Spleen (tissue), 11 donors: ENCODE measurements around the gene NIPSNAP3A. TPM values are rescaled to one million over a fixed set of nuclear protein-coding genes. Genes with fewer than 3 reads are reported as not detected.

Source experiments
- DNase-seq: peaks from one replicate; pipeline ENCODE4 v3.0.0-alpha.2; 2020
- H3K27ac ChIP-seq, 8 donors: fragments of 200-600 bp; sonication (generic) in 7 of 8; 1 replicate in 4 of 8; 2 replicates in 4 of 8; pipeline versions ENCODE4 v1.5.0 to v1.8.0; 2016 to 2021; ENCODE audit warnings: inconsistent platforms in 4 of 8, mild to moderate bottlenecking in 4 of 8, moderate library complexity in 1 of 8
- H3K27me3 ChIP-seq, 7 donors: fragments of 200-600 bp; sonication (generic) in 6 of 7; replicated peaks in 1 of 7; 1 replicate in 4 of 7; 2 replicates in 3 of 7; pipeline versions ENCODE4 v1.5.0 to v1.8.0; 2016 to 2021; ENCODE audit warnings: inconsistent platforms in 3 of 7, mild to moderate bottlenecking in 1 of 7
- H3K36me3 ChIP-seq, 6 donors: fragments of 200-600 bp; sonication (generic) in 5 of 6; 1 replicate in 4 of 6; 2 replicates in 2 of 6; pipeline versions ENCODE4 v1.5.0 to v1.8.0; 2016 to 2021; ENCODE audit warnings: inconsistent platforms in 2 of 6
- H3K4me1 ChIP-seq, 6 donors: fragments of 200-600 bp; sonication (generic) in 5 of 6; 1 replicate in 3 of 6; 2 replicates in 3 of 6; pipeline versions ENCODE4 v1.5.0 to v1.8.0; 2016 to 2021; ENCODE audit warnings: inconsistent platforms in 3 of 6
- H3K4me3 ChIP-seq, 8 donors: fragments of 200-600 bp; sonication (generic) in 7 of 8; 1 replicate in 4 of 8; 2 replicates in 4 of 8; pipeline versions ENCODE4 v1.5.0 to v1.8.0; 2016 to 2021; ENCODE audit warnings: inconsistent platforms in 4 of 8, mild to moderate bottlenecking in 4 of 8, moderate library complexity in 2 of 8
- H3K9me3 ChIP-seq, 8 donors: fragments of 200-600 bp; sonication (generic) in 7 of 8; 1 replicate in 4 of 8; 2 replicates in 4 of 8; pipeline versions ENCODE4 v1.5.0 to v1.8.0; 2016 to 2021; ENCODE audit warnings: inconsistent platforms in 4 of 8
- POLR2A ChIP-seq, 3 donors: fragments of 450-650 bp; IDR thresholded peaks; one replicate each; pipeline ENCODE4 v1.5.1; 2017; ENCODE audit warnings: antibody characterized with exemption in 3 of 3, mild to moderate bottlenecking in 1 of 3
- POLR2AphosphoS5 ChIP-seq, 3 donors: sonication (generic); formaldehyde crosslinking; IDR thresholded peaks; one replicate each; pipeline ENCODE4 v1.5.1; 2017; ENCODE audit warnings: antibody characterized with exemption in 3 of 3
- WGBS, 5 donors: extraction: QIAGEN DNeasy Blood & Tissue Kit in 3 of 5; methylation state at CpG; one replicate each; pipeline versions ENCODE4 v1.1.5 to v1.1.7; 2013 to 2018; 5-methylcytosine and 5-hydroxymethylcytosine counted together
- intact Hi-C: fragments of 100-400 bp; cut with DNase I; formaldehyde crosslinking; loops from one replicate; pipeline ENCODE4 v1.15.0; 2023; ENCODE audit warnings: low total_unique reads
- polyA plus RNA-seq, 3 donors: library from polyadenylated mRNA; stranded (reverse); fragments of 200-250 nt; gene quantifications; one replicate each; pipeline ENCODE4 v1.2.1, GENCODE V29; 2013
- total RNA-seq, 7 donors: library from RNA; depleted of rRNA in 3 of 7; stranded (reverse); fragments of >200 nt in 3 of 7; fragmentation: NEBNext Ultra II Directional in 4 of 7; extraction: Animal tissue kit (Norgen Biotek cat#: 25700) in 4 of 7; gene quantifications; one replicate each; pipeline versions ENCODE4 v1.1.0 to v1.2.1, GENCODE V29; 2016 to 2021
- TF ChIP-seq, protein P1 (sequence below), 11 experiments: fragments of 200-600 bp in 7 of 11; fragments of 450-650 bp in 4 of 11; sonication (generic) in 4 of 11; IDR thresholded peaks in 8 of 11; conservative IDR thresholded peaks in 3 of 11; 1 replicate in 7 of 11; 2 replicates in 4 of 11; pipeline versions ENCODE4 v1.4.0 to v1.8.0; 2016 to 2021; ENCODE audit warnings: antibody characterized with exemption in 11 of 11, inconsistent platforms in 4 of 11, mild to moderate bottlenecking in 1 of 11
- donor health status: healthy with polysubstance abuse.
- donor health status: DM: no; HTN: no; CAD: no; lungs with moderate emphysema.
- donor health status: DM: no; HTN: no; CAD: no.
- donor health status: Bipolar disorder and iron deficiency.
- donor health status: healthy.
- donor health status: DM: no; HTN: no; CAD: no.
- donor health status: DM: yes; HTN: yes; CAD: no.

Gene NIPSNAP3A
- total and polyA plus RNA-seq, 10 donors, result 17.2 to 28.5 (median 23.4) TPM

DNA sequence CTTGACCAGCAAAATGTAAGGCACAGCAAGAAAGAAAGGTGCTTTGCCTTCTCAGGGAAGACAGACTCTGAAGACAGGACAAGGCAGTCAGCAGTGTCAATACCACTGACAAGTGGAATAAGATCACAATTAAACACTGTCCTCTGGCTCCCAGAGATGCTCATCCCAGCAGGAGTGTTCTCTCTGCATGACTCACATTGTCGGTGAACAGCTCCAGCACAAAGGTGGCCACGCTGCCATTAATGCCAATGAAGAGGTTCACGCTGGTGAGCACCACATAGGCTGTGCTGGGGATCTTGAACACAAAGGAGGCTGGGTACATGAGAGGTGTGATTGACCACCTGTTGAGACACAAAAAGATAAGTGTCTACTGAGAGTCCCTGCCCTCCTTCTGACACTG is 48.4 kb downstream of the NIPSNAP3A start:
- no peak overlapping the region for H3K4me3 ChIP-seq
- H3K36me3 ChIP-seq, result peaks cover 0 to 98% (median 56%) of the 10 kb centered on the region in 6 donors
- H3K27ac ChIP-seq, result no peak overlapping the region
- no peaks in the 10 kb centered on the region for H3K9me3 ChIP-seq
- H3K4me1 ChIP-seq, result peaks cover 0 to 8% (median 0%) of the 10 kb centered on the region in 6 donors
- no peak for DNase-seq
- TF ChIP-seq POLR2A (IDR thresholded peaks at IDR 0.05) (no peak), POLR2AphosphoS5 (IDR thresholded peaks at IDR 0.05) (no peak)
- TF ChIP-seq, protein P1, sequence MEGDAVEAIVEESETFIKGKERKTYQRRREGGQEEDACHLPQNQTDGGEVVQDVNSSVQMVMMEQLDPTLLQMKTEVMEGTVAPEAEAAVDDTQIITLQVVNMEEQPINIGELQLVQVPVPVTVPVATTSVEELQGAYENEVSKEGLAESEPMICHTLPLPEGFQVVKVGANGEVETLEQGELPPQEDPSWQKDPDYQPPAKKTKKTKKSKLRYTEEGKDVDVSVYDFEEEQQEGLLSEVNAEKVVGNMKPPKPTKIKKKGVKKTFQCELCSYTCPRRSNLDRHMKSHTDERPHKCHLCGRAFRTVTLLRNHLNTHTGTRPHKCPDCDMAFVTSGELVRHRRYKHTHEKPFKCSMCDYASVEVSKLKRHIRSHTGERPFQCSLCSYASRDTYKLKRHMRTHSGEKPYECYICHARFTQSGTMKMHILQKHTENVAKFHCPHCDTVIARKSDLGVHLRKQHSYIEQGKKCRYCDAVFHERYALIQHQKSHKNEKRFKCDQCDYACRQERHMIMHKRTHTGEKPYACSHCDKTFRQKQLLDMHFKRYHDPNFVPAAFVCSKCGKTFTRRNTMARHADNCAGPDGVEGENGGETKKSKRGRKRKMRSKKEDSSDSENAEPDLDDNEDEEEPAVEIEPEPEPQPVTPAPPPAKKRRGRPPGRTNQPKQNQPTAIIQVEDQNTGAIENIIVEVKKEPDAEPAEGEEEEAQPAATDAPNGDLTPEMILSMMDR (IDR thresholded peaks at IDR 0.05 in 8 of 11, conservative IDR thresholded peaks at IDR 0.05 in 3 of 11), result no peak
- 92 to 99% (median 96%) methylated on average over 2 to 3 of the region's 3 CpGs for WGBS, 5 donors
- no peaks in the 10 kb centered on the region for H3K27me3 ChIP-seq
- intact Hi-C loops, result no loop called here

DNA sequence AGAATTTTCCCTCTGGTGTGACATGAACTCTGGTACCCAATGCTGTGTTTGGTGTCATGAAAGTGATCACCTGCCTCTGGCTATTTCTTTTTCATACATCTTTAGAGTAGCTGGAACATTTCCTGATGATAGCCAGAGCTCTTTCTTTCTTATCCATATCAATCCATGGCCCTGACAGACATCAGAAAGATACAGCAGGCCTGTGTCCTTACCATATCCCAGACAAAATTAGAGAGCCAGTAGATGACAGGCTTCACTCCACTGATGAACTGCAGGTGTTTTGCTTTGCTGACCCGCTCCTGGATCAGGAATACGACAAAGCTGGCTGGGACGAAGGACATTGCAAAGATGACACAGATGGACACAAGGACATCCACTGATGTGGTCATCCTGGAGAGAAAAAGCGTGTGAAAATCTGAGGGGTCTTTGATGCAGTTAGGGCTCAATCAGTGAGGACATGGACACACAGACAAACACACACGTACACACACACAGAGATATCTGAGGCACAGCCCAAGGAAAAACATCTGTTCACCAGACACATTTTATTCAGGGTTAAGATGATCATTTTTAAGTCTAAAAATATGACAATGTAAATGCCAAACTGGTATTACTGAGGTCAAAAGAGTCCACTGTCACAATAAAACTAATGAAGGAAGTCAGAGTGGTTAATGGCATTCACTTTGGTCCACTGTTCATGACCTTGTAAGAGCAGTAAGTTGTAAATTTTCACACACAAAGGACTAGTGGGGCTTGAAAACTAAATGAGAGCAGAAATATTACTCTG is 50.9 kb downstream of the NIPSNAP3A start:
- Histone ChIP-seq H3K4me3 (no peak overlapping the region), H3K27me3 (no peaks in the 10 kb centered on the region), H3K9me3 (no peaks in the 10 kb centered on the region), H3K36me3 (peaks cover 0 to 98% (median 63%) of the 10 kb centered on the region in 6 donors), H3K27ac (no peak overlapping the region), H3K4me1 (peaks cover 0 to 8% (median 0%) of the 10 kb centered on the region in 6 donors)
- intact Hi-C loops, result no loop called here
- 69 to 83% (median 80%) methylated on average over 5 of the region's 5 CpGs for WGBS, 5 donors
- TF ChIP-seq POLR2AphosphoS5 (IDR thresholded peaks at IDR 0.05) (no peak), POLR2A (IDR thresholded peaks at IDR 0.05) (no peak)
- TF ChIP-seq, protein P1 (IDR thresholded peaks at IDR 0.05 in 8 of 11, conservative IDR thresholded peaks at IDR 0.05 in 3 of 11), result no peak
- no peak for DNase-seq

DNA sequence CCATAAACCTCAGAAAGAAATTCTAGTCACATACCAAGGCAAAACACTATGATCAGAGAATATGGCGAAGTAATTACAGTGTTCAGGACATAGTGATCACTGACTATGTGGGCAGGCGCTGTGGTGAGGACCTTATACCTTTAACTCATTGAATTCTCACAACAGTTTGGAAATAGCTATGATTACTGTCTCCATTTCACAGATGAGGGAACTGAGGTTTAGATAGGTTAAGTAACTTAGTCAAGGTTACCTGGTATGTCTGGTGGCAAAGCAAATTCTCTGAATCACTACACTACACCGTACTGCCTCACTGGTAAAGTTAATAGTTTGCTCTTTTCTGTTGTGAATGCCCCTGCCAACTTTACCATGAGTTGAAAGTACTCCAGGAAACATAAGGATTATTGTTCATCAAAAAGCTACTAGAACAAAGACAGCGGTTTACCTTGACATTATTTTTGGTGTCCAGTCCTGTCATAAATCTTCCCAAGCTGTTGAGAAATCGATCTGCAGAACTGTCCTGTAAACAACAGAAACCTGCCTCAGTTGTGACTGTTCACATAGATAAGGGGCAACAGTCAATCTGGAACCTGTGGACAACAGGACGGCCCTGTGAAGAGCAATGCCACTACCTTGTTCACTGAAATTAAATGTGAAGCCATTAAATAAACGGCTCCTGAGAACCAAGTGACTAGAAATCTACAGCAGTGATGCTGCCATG is 52.7 kb downstream of the NIPSNAP3A start:
- Histone ChIP-seq H3K9me3 (no peaks in the 10 kb centered on the region), H3K27ac (no peak overlapping the region), H3K4me1 (peaks cover 0 to 3% (median 0%) of the 10 kb centered on the region in 6 donors), H3K4me3 (no peak overlapping the region), H3K27me3 (no peaks in the 10 kb centered on the region), H3K36me3 (peaks cover 0 to 98% (median 65%) of the 10 kb centered on the region in 6 donors)
- WGBS, 5 donors, result 87 to 92% (median 89%) methylated on average over 7 of the region's 7 CpGs
- TF ChIP-seq POLR2AphosphoS5 (IDR thresholded peaks at IDR 0.05) (no peak), POLR2A (IDR thresholded peaks at IDR 0.05) (no peak)
- TF ChIP-seq, protein P1 (IDR thresholded peaks at IDR 0.05 in 8 of 11, conservative IDR thresholded peaks at IDR 0.05 in 3 of 11), result no peak
- intact Hi-C loops, result no loop called here
- DNase-seq, result no peak

DNA sequence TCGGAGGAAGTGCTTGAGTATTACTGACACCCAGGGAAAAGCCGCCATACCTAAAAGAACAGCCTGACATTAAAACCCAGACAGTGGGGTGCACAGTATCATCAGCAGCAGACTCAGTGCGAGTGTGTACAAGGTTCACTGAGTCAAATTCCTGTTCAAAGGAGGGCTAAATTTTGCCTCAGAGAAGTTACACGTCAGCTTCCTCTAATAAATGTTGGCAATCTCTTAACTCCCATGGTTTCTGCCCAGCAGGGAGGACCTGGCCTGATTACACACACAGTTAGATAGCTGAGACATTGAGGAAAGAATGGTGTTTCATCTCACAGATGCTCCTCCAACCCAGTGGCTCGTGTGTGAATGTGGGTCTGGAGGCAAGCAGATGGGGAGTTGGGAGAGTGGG is 54.6 kb downstream of the NIPSNAP3A start:
- intact Hi-C loops, result no loop called here
- H3K9me3 ChIP-seq, result no peaks in the 10 kb centered on the region
- 84 to 95% (median 88%) methylated on average over 5 of the region's 5 CpGs for WGBS, 5 donors
- H3K36me3 ChIP-seq, result peaks cover 0 to 98% (median 64%) of the 10 kb centered on the region in 6 donors
- TF ChIP-seq, protein P1 (IDR thresholded peaks at IDR 0.05 in 8 of 11, conservative IDR thresholded peaks at IDR 0.05 in 3 of 11), result no peak
- TF ChIP-seq POLR2AphosphoS5 (IDR thresholded peaks at IDR 0.05), result peak in 1 of 3 donors; percentile 8
- no peak for TF ChIP-seq POLR2A (IDR thresholded peaks at IDR 0.05)
- no peak overlapping the region for H3K4me3 ChIP-seq
- no peaks in the 10 kb centered on the region for H3K4me1 ChIP-seq
- DNase-seq, result no peak
- H3K27ac ChIP-seq, result no peak overlapping the region
- H3K27me3 ChIP-seq, result no peaks in the 10 kb centered on the region
